ENCODE results near the gene PABPC3.

DNA sequence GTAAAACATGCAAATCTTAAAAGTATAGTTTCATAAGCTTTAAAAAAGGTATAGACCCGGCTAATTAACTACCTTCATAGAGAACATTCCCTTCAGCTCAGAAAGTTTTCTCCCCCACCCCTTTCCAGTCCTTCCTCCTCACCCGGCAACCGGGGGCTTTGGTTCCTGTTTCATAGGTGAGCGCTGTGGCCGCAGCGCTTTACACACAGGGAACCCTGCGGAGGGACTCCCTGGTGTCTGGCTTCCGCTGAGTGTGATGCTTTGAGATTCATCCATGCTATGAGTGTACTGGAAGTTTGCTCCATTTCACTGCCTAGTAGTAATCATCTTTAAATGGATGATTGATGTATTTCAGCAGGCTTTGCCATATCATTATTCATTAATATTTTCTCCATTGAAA, 26.0 kb upstream of the PABPC3 start:
- TF ChIP-seq, protein P1, sequence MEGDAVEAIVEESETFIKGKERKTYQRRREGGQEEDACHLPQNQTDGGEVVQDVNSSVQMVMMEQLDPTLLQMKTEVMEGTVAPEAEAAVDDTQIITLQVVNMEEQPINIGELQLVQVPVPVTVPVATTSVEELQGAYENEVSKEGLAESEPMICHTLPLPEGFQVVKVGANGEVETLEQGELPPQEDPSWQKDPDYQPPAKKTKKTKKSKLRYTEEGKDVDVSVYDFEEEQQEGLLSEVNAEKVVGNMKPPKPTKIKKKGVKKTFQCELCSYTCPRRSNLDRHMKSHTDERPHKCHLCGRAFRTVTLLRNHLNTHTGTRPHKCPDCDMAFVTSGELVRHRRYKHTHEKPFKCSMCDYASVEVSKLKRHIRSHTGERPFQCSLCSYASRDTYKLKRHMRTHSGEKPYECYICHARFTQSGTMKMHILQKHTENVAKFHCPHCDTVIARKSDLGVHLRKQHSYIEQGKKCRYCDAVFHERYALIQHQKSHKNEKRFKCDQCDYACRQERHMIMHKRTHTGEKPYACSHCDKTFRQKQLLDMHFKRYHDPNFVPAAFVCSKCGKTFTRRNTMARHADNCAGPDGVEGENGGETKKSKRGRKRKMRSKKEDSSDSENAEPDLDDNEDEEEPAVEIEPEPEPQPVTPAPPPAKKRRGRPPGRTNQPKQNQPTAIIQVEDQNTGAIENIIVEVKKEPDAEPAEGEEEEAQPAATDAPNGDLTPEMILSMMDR (conservative IDR thresholded peaks at IDR 0.05; ENCODE audit: low read length), result no peak
- TF ChIP-seq EZH2phosphoT487 (IDR thresholded peaks at IDR 0.05; ENCODE audit: borderline replicate concordance, low read depth, low read length), result no peak
